Omental fat pad (tissue), 4 donors: ENCODE results near the gene APOBEC3A. TPM values are rescaled to one million over a fixed set of nuclear protein-coding genes. Genes with fewer than 3 reads are reported as not detected.
A peak's percentile ranks its signal among the peaks of the same experiment; 100 is the strongest.
"Not testable (repeated sequence)": the region's sequence is repeated elsewhere in the genome, so short reads cannot be mapped to it uniquely, and the experiment has no call there.

Experiments used
- ATAC-seq: fragments of 150-250 bp; one replicate; pipeline ENCODE4 v1.9.1; 2016; ENCODE audit warnings: mild to moderate bottlenecking, moderate library complexity; ENCODE audit not compliant: low FRiP score
- DNase-seq: peaks from one replicate; pipeline ENCODE4 v3.0.0-alpha.2; 2019; ENCODE audit warnings: low spot score
- CTCF ChIP-seq, 3 donors: fragments of 450-650 bp; IDR thresholded peaks; one replicate each; pipeline ENCODE4 v1.5.1; 2016 to 2017; ENCODE audit warnings: antibody characterized with exemption in 3 of 3, mild to moderate bottlenecking in 3 of 3, moderate library complexity in 2 of 3
- total RNA-seq, 4 donors: library from RNA; depleted of rRNA; stranded (reverse); fragments of >200 nt; gene quantifications; one replicate each; pipeline ENCODE4 v1.1.0, GENCODE V29; 2016

The APOBEC3A gene
- total RNA-seq, 4 donors from 2014 or later: 2.7 to 47.4 (median 4.9) TPM

GRCh38 chr22:38989466-38989865, 32.1 kb downstream of the APOBEC3A start:
- no peak for TF ChIP-seq CTCF (IDR thresholded peaks at IDR 0.05)
- no peak for ATAC-seq

GRCh38 chr22:38992871-38993371, 35.5 kb downstream of the APOBEC3A start:
- not testable (repeated sequence) for DNase-seq, ATAC-seq

More at GRCh38 chr22:38989466-38989865, 32.1 kb downstream of the APOBEC3A start:
- DNase-seq: no peak

GRCh38 chr22:38996105-38996504, 38.7 kb downstream of the APOBEC3A start:
- no peak for DNase-seq
- ATAC-seq: no peak
- no peak for TF ChIP-seq CTCF (IDR thresholded peaks at IDR 0.05)

GRCh38 chr22:38997518-38997917, 40.1 kb downstream of the APOBEC3A start:
- no peak for TF ChIP-seq CTCF (IDR thresholded peaks at IDR 0.05)
- ATAC-seq (no peak), DNase-seq (no peak)

GRCh38 chr22:39003165-39003638, 45.8 kb downstream of the APOBEC3A start:
- ATAC-seq (peak; percentile 95), DNase-seq (peak; percentile 52)
- peak in 1 of 3 donors; percentile 35 for TF ChIP-seq CTCF (IDR thresholded peaks at IDR 0.05)

- TF ChIP-seq CTCF (IDR thresholded peaks at IDR 0.05): no peak
- DNase-seq: no peak
Measured at GRCh38 chr22:39007177-39007576, 49.8 kb downstream of the APOBEC3A start.

GRCh38 chr22:39008271-39008850, 51.0 kb downstream of the APOBEC3A start:
- not testable (repeated sequence) for ATAC-seq, DNase-seq

More at GRCh38 chr22:39007177-39007576, 49.8 kb downstream of the APOBEC3A start:
- no peak for ATAC-seq

GRCh38 chr22:39010946-39011345, 53.5 kb downstream of the APOBEC3A start:
- no peak for TF ChIP-seq CTCF (IDR thresholded peaks at IDR 0.05)

More at GRCh38 chr22:39010946-39011345, 53.5 kb downstream of the APOBEC3A start:
- ATAC-seq (no peak), DNase-seq (no peak)
